Measurements from ENCODE around the gene GAB4.
"Not testable (repeated sequence)": the region's sequence is repeated elsewhere in the genome, so short reads cannot be mapped to it uniquely, and the experiment has no call there.

The GAB4 gene

DNA sequence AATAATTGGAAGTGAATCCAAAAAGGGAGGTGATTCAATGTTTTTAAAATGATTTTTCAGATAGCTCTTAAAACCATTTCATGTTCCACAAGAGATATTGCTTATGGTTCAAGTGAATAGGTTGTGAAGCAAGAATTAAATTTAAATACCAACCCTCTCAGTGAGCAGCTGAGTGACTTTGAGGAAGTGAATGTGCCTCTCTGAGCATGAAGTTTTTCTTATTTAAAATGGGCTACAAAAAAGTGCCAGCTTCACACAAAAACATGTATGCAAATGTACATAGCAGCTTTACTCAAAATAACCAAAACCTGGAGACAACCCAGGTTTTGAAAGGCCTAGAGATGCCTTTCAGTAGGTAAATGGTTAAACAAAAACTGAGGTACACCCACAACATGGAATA is 35.5 kb upstream of the GAB4 start:
- Histone ChIP-seq H3K27ac (no peak overlapping the region), H3K27me3 (replicated peaks) (no peaks in the 10 kb centered on the region), H3K4me3 (ENCODE audit: low read depth, low read length) (no peak overlapping the region), H3K36me3 (replicated peaks) (no peaks in the 10 kb centered on the region)
- no peak for DNase-seq
- in situ Hi-C loops (cut with HindIII; ENCODE audit: low pct_ligation_motif_present, low sequenced_read_pairs): no loop called here
- TF ChIP-seq, protein P1, sequence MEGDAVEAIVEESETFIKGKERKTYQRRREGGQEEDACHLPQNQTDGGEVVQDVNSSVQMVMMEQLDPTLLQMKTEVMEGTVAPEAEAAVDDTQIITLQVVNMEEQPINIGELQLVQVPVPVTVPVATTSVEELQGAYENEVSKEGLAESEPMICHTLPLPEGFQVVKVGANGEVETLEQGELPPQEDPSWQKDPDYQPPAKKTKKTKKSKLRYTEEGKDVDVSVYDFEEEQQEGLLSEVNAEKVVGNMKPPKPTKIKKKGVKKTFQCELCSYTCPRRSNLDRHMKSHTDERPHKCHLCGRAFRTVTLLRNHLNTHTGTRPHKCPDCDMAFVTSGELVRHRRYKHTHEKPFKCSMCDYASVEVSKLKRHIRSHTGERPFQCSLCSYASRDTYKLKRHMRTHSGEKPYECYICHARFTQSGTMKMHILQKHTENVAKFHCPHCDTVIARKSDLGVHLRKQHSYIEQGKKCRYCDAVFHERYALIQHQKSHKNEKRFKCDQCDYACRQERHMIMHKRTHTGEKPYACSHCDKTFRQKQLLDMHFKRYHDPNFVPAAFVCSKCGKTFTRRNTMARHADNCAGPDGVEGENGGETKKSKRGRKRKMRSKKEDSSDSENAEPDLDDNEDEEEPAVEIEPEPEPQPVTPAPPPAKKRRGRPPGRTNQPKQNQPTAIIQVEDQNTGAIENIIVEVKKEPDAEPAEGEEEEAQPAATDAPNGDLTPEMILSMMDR (IDR thresholded peaks at IDR 0.05; ENCODE audit: low read depth, low read length, missing control alignments): no peak

- H3K36me3 ChIP-seq (replicated peaks); in situ Hi-C loops (cut with HindIII; ENCODE audit: low pct_ligation_motif_present, low sequenced_read_pairs); DNase-seq; H3K27me3 ChIP-seq (replicated peaks); H3K27ac ChIP-seq: not testable (repeated sequence)
- H3K4me3 ChIP-seq (ENCODE audit: low read depth, low read length): peak overlapping the region; percentile 20
These were observed 29.1 kb upstream of the GAB4 start for GRCh38 chr22:17036842-17037711.

DNA sequence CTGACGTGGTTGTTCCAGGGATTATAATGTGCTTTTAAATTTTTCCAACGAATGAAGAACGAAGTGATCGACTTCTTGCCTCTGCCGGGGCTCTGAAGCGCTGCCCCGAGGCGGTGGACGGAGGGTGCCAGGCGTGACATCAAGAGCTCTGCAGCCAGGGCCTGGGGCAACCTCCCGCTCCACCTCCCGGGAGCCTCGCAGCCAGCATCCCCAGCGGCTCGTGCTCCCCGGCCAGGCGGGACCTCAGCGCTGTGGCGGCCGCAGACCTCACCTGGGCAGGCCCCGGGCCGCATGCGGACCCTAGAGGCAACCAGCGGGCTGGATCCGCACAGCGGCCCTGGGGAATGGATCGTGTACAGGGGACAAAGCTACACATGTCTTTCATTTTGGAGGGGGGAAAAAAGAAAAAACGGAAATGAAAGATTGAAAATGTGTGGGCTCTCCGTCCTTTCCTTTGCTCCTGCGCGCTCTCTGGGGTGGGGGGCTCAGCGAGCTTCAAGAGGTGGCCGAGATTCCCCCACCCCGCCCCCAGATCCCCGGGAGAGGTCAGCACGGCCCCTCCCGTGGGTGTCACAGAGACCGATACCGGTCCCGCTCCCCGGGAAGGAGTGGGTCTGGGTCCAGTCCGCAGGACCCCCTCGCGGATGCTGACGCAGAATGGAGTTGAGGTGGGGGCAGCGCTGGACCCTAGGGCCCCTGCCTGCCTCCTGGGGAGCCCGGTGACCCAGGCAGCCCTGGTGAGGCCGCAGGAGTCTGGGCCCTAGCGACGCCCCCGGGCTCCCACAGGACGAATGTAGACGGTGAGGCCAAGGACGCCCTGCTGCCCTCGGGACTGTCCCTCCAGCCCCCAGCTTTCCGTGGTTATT is 28.2 kb upstream of the GAB4 start:
- H3K36me3 ChIP-seq (replicated peaks); H3K27me3 ChIP-seq (replicated peaks); H3K27ac ChIP-seq; DNase-seq; in situ Hi-C loops (cut with HindIII; ENCODE audit: low pct_ligation_motif_present, low sequenced_read_pairs); H3K4me3 ChIP-seq (ENCODE audit: low read depth, low read length): not testable (repeated sequence)

- in situ Hi-C loops (cut with HindIII; ENCODE audit: low pct_ligation_motif_present, low sequenced_read_pairs): no loop called here
- peaks cover 5% of the 10 kb centered on the region for H3K27me3 ChIP-seq (replicated peaks)
- DNase-seq: no peak
- no peaks in the 10 kb centered on the region for H3K36me3 ChIP-seq (replicated peaks)
- no peak overlapping the region for H3K27ac ChIP-seq
- H3K4me3 ChIP-seq (ENCODE audit: low read depth, low read length): no peak overlapping the region
- TF ChIP-seq, protein P1 (IDR thresholded peaks at IDR 0.05; ENCODE audit: low read depth, low read length, missing control alignments): no peak
These were observed 27.2 kb upstream of the GAB4 start for GRCh38 chr22:17035246-17035645.

DNA sequence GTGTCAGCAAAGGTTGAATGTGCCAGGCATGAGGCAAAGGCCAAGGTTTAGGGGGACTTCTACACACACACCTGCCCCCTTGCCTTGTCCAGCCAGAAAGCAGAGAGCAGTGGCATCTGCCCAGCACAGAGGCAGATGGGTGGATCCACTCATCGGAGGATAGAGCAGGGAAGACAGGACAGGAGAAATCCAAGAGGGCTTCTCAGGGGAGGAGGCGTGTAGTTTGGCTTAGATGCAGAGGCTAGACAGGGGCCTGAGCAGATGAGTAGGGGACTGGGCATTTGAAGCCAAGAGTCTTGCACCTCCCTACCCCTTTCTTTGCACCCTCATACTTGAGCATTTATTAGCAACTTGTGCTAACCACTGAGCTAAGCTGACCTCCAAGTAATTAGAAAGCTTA is 26.5 kb upstream of the GAB4 start:
- H3K4me3 ChIP-seq (ENCODE audit: low read depth, low read length); H3K36me3 ChIP-seq (replicated peaks); DNase-seq; H3K27me3 ChIP-seq (replicated peaks); H3K27ac ChIP-seq; in situ Hi-C loops (cut with HindIII; ENCODE audit: low pct_ligation_motif_present, low sequenced_read_pairs): not testable (repeated sequence)

DNA sequence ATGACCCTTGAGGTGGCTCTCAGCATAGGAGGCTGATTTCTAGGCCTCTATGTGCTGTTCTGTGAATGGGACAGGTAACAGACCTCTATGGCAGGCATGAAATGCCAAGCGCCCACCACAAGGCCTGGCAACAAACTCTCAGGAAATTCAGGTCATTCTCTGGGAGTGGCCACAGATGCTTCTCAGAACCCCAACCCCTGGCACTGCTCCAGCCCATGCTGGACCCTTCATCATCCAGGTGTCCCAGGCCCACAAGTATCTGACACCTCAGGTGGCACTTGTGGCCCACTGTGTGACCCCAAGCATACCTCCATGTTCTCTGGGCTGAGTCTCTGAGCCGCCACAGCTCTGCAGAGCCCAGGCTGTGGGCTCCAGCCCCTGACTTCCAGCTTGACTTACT is 24.3 kb upstream of the GAB4 start:
- DNase-seq; H3K27ac ChIP-seq; H3K27me3 ChIP-seq (replicated peaks); in situ Hi-C loops (cut with HindIII; ENCODE audit: low pct_ligation_motif_present, low sequenced_read_pairs); H3K4me3 ChIP-seq (ENCODE audit: low read depth, low read length); H3K36me3 ChIP-seq (replicated peaks): not testable (repeated sequence)

- DNase-seq; H3K36me3 ChIP-seq (replicated peaks); H3K27ac ChIP-seq; H3K4me3 ChIP-seq (ENCODE audit: low read depth, low read length); H3K27me3 ChIP-seq (replicated peaks); in situ Hi-C loops (cut with HindIII; ENCODE audit: low pct_ligation_motif_present, low sequenced_read_pairs): not testable (repeated sequence)
These were observed 16.4 kb upstream of the GAB4 start for GRCh38 chr22:17024380-17024779.

DNA sequence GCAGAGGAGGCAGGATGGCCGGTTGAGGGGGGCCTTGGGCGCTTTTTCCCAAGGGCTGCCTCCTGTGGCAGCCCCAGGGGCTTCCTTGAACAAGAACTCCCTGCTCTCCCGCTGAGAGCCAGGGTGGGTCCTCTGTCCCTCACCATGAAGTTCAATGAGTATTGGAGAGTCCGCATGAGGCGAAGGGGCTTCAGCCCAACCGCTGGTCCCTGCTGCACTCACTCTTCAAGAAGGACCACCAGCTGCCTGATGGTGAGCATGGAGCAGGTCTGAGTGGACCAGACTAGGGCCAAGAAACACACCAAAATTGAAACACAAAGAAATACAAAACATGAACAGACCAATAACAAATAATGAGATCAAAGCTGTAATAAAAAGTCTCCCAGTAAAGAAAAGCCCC is 7.5 kb upstream of the GAB4 start:
- H3K4me3 ChIP-seq (ENCODE audit: low read depth, low read length); H3K27me3 ChIP-seq (replicated peaks); DNase-seq; H3K27ac ChIP-seq; H3K36me3 ChIP-seq (replicated peaks); in situ Hi-C loops (cut with HindIII; ENCODE audit: low pct_ligation_motif_present, low sequenced_read_pairs): not testable (repeated sequence)

DNA sequence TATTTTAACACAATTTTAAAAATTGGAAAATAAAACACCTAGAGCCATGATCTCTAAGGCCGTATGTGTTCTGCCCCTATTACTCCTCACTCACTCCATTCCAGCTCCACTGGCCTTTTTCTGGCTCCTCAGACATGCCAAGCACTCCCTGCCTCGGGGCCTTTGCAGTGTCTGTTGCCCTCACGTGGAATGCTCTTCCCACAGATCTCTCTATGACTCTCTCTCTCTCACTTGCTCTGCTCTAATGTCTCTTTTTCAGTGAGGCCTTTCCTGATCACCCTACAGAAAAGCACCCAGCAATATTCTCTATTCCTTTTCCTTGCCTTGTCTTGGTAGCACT is 6.0 kb upstream of the GAB4 start:
- H3K27ac ChIP-seq; H3K27me3 ChIP-seq (replicated peaks); in situ Hi-C loops (cut with HindIII; ENCODE audit: low pct_ligation_motif_present, low sequenced_read_pairs); DNase-seq; H3K4me3 ChIP-seq (ENCODE audit: low read depth, low read length); H3K36me3 ChIP-seq (replicated peaks): not testable (repeated sequence)

Data from brain microvascular endothelial cell (primary cell).